Mucosa of gallbladder (tissue), 1 donor: ENCODE results near the gene GIPR. TPM values are rescaled to one million over a fixed set of nuclear protein-coding genes. Genes with fewer than 3 reads are reported as not detected.

Source experiments
- DNase-seq: peaks from one replicate; pipeline ENCODE4 v3.0.0-alpha.2; 2020; ENCODE audit warnings: low spot score
- total RNA-seq: library from RNA; stranded (reverse); gene quantifications from one replicate; pipeline ENCODE4 v1.2.1, GENCODE V29; 2021
- donor health status: DM: no; HTN: no; CAD: no.

The GIPR gene
- total RNA-seq, 1 donor from 2014 or later: 10.3 TPM

DNA sequence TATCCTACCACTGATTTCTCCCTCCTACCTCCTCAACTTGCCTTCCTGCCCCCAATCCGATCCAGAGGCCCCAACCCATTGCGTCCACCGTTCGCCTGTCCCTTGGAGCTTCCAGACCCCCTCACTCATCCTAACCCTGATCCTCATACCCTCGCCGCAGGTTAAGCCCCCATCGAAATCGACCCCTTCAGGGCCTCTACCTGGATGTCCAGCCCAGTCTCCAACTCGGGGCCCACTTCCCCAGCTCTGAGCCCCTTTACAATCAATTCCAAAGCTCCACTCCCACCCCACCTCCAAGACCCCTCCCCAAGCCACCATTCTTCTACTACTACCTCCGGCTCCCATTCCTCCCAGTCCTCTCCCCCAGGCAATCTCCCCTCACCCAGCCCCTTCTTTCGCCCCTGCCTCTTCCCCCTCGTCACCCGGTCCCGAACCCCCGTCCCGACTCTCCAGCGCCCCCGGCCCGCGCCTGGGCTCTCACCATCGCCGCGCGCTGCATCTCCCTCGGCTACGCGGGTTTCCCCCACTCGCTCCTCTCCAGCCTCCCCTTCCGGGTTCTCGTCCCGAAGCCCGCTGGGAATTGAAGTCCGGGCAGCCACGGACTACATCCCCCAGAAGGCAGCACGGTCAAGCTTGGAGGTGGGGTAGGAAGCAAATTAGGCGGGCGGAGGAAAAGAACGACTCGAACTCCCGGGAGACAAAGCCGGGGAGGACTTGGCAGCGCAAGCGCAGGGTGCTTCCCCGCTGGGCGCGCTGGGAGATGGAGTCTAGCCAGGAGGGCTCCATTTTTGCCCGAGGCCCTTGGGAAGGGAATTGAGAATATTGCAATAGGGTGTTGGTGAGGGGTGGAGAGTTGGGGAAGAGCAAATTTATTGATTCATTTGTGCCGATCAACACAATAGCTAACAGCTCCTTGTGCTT, 62.6 kb downstream of the GIPR start, which contains the start of gene FBXO46:
TSS of gene FBXO46 (minus strand) at position 529 of the 921 bp plus-strand sequence. CDS start 17,401 bp downstream, outside the sequence.
- peak; percentile 97 for DNase-seq

Other genes with a start within 250 kb of the GIPR start
- 57.0 TPM for gene ERCC1, start 244.3 kb upstream of the GIPR start, total RNA-seq
- gene FOSB, start 200.2 kb upstream of the GIPR start, total RNA-seq: 7.2 TPM
- gene RTN2, start 171.2 kb upstream of the GIPR start, total RNA-seq: 10.7 TPM
- gene PPM1N, start 169.8 kb upstream of the GIPR start, total RNA-seq: 2.2 TPM
- 137 TPM for gene VASP, start 160.7 kb upstream of the GIPR start, total RNA-seq
- 11.5 TPM for gene OPA3, start 83.4 kb upstream of the GIPR start, total RNA-seq
- 2.2 TPM for gene GPR4, start 66.0 kb upstream of the GIPR start, total RNA-seq
- 68.4 TPM for gene EML2, start 28.8 kb upstream of the GIPR start, total RNA-seq
- 269 TPM for gene SNRPD2, start 23.7 kb downstream of the GIPR start, total RNA-seq
- 8.0 TPM for gene QPCTL, start 24.4 kb downstream of the GIPR start, total RNA-seq
- 22.0 TPM for gene FBXO46, start 62.7 kb downstream of the GIPR start, total RNA-seq
- not detected for gene MEIOSIN, start 65.2 kb downstream of the GIPR start, total RNA-seq
- gene SIX5, start 101.0 kb downstream of the GIPR start, total RNA-seq: 29.6 TPM
- gene DMPK, start 114.3 kb downstream of the GIPR start, total RNA-seq: 163 TPM
- gene DMWD, start 124.6 kb downstream of the GIPR start, total RNA-seq: 66.0 TPM
- 0.09 TPM for gene RSPH6A, start 147.1 kb downstream of the GIPR start, total RNA-seq
- 72.6 TPM for gene SYMPK, start 194.9 kb downstream of the GIPR start, total RNA-seq
- gene FOXA3, start 196.1 kb downstream of the GIPR start, total RNA-seq: 10.1 TPM
- gene IRF2BP1, start 217.9 kb downstream of the GIPR start, total RNA-seq: 44.4 TPM
- 13.0 TPM for gene MYPOP, start 234.4 kb downstream of the GIPR start, total RNA-seq
- gene NANOS2, start 246.6 kb downstream of the GIPR start, total RNA-seq: not detected